Keratinocyte (primary cell): ENCODE data around the gene SH3GLB1.

ENCODE experiments used
- CTCF ChIP-seq, 3 experiments: IDR thresholded peaks in 1 of 3; conservative IDR thresholded peaks in 1 of 3; optimal IDR thresholded peaks in 1 of 3; 2 replicates in 2 of 3; 3 replicates in 1 of 3; pipeline versions ENCODE3 to v1.5.1; 2011; ENCODE audit warnings: low read length in 3 of 3, mild to moderate bottlenecking in 3 of 3, moderate library complexity in 2 of 3, control low read depth in 1 of 3, inconsistent platforms in 1 of 3; ENCODE audit not compliant: insufficient read depth in 2 of 3; ENCODE audit errors: extremely low read depth in 1 of 3
- EZH2 ChIP-seq: IDR thresholded peaks from one replicate; pipeline ENCODE4 v1.6.1; 2012; ENCODE audit warnings: inconsistent platforms, mild to moderate bottlenecking, low read length, moderate library complexity

DNA sequence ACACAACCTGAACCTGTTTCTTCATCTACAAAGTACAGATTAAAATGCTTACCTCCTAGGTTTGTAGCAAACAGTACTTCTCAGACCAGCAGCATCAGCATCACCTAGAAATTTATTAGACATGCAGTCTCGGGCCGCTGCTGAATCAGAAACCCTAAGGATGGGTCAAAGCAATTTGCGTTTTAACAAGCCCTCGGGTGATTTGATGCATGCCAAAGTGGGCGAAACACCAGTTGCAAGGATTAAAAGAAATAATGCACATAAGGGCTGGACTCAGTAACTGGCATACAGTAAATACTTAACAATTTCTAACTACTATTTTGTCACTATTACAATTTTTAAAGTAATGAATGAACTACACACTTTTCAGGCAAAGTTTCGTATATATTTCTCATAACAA, 47.5 kb downstream of the SH3GLB1 start:
- no peak for TF ChIP-seq CTCF (optimal IDR thresholded peaks at IDR 0.05 in 1 of 3, IDR thresholded peaks at IDR 0.05 in 1 of 3, conservative IDR thresholded peaks at IDR 0.05 in 1 of 3; ENCODE audit: extremely low read depth in 1 of 3, insufficient read depth in 2 of 3, low read length in 3 of 3)
- no peak for TF ChIP-seq EZH2
